Stimulated activated naive CD4-positive, alpha-beta T cell treated with Interleukin-2 at 50 U/mL for 16 hours (primary cell): Measurements from ENCODE around the gene USH2A.

Experiments used
- DNase-seq: peaks from one replicate; lab custom pipeline; 2025; lab: John Stamatoyannopoulos, UW

Gene USH2A

DNA sequence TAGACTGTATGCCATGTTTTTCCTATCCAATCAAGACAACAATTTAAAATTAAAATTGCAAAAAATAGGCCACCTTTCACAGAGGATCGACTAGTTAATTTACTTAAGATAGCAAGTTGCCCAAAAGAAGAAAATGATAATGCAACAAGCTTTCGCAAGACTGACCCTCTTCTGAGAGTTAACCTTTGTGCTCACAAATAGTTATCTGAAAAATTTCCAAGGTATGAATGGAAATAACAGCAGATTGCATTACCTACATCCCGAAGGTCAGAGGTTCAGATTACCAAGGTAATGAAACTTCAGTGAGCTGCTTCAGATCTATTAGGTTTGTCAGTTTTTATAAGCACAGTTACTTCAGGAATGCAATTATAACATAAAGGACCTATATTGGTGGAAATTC is 558.2 kb downstream of the USH2A start:
- no peak for DNase-seq

DNA sequence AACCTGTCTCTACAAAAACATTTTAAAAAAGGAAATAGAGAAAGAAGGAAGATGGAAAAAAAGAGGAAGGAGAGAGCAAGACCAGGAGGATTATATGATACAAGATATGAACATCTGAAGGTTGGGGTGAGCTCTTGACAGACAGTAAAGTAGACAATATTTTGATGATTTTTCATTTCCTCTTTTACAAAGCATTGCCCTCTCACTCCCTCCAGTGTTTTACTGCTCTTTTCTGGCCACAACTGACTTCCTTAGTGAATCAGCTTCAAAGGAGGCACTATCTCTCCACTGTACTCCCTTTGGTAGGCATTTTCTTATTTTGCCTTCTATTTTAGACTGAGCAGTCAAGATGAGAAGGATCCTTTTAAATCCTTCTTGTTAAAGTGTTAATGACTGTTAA is 559.5 kb downstream of the USH2A start:
- no peak for DNase-seq

DNA sequence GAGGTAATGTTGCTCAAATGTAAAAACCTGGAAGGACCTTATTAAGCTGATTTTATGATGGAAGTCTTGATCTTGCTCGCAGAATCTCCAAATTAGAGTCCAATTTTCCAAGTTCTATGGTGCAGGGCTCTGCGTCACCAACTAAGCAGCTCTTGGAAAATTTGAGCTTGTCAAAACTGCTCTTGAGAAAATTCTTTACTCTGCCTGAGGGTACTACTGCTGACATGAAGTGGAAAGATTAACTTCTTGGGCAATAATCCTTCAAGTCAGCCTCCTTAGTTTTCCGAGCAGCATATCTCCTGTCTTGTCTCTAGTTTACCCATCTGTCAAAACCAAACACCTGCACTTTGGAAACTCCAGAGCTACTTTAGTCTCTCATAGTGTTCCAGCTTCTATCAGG is 562.4 kb downstream of the USH2A start:
- DNase-seq, result no peak

DNA sequence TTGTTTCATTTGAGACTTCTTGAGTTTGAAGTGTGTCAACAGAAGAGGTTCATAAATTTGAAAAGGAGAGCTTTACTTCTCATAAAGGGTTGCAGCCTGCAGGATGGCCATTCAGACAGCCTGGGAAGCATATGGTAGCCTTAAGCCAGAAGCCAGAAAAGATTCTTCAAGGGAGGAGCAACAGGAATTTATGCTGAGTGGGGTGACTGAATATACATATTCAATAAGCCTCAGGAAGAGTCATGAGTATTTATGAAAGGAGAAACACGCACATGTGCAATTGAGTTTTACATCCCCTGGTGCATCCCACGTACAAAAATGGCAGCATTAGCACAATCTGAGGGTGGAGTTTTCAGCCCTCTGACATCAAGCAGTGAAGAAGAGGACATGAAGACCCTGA is 565.9 kb downstream of the USH2A start:
- DNase-seq, result no peak

DNA sequence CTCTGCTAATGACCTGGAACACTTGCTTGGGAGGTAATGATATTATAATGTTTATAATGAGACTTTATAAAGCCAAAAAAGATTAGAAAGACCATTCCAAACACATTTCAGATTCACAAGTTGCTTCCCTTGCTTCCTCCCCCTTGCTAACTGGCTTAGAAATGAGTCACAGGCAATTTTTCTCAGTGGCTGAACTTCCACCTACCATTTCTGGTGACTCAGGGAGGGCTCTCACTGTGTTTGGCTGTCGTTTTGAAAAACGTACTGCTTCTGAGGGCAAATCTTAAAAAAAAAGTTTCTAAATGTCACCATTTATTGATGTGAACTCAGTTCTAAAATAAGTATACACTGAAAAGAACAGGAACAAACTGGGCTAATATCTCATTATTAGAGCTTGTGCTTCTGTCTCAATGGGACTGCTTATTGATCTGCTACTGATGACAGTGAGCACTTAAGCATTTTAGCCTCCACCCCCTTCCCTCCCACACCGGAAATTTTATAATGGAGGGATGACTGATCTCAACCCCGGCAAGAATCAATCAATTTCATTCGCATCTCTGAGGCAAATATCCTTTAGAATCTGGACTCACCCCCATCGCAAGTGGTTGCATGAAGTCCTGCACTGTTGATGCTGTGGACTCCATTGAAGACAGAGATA is 577.9 kb downstream of the USH2A start:
- no peak for DNase-seq

DNA sequence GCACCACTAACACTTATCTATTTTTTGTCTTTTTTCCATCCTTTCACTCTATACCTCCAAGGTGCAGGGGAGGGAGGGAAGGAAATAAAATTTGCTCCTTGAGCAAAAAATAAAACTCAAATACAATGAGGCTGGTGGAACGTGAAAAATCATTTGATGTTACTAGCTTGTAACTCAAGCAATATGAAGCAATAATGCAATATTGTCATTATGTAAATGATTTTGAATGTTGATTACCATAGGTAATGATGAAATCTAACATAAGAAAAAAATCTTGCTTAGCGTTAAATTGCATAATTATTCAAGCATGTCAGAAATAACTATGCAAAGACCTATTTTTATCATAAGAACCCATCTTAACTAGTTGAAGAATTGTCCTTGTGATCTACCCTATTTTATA is 578.5 kb downstream of the USH2A start:
- DNase-seq, result no peak

DNA sequence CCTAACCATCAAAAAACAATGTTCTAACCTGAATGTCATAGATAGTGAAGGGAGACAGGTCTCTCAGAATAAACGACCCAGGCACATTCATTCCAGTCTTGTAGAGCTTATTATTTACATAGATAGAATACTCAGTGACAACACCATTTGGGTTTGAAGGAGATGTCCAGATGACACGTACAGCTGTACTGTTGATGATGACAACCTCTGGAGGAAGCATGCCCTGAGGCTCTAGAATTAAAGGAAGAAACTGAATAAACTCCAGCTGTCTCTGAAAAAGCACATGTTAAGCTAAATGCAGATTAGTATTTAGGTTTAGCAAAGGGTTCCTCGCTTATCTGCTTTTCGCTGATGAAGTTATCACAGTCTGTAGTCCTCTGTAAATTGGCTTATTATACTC is 579.0 kb downstream of the USH2A start:
- no peak for DNase-seq

DNA sequence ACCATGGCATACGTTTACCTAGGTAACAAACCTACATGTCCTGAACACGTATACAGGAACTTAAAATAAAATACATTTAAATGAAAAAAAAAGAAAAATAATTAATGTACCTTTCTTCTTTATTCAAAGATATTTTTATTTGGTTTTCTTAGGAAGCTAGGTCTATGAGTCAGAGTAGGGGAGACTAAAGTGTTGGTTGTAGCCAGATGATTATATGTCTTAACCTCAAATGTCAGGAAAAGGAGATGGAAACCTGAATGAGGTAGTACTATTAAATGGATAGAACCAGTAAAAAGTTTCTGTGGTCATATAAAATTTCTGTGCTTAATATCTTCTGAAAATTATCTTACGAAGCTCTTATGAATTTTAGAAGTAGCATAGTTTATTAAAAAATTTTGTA is 580.3 kb downstream of the USH2A start:
- no peak for DNase-seq

DNA sequence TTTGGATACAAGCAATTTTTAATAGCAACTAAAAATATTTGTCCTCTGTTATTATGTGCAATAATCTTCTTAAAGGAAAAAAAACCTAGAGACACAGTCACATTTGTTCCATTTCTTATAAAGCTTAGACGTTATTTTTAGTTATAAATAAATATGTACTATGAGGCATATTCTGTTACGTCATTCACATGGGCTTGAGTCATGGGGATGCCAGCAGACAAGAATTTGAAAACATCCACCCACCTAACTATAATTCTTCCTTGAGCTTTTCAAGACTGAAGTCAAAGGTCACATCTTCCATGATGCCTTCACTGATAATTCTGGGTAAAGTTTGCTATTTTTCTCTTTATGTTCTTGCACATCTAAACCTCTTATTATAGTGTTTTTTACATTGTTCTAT is 587.3 kb downstream of the USH2A start:
- no peak for DNase-seq

DNA sequence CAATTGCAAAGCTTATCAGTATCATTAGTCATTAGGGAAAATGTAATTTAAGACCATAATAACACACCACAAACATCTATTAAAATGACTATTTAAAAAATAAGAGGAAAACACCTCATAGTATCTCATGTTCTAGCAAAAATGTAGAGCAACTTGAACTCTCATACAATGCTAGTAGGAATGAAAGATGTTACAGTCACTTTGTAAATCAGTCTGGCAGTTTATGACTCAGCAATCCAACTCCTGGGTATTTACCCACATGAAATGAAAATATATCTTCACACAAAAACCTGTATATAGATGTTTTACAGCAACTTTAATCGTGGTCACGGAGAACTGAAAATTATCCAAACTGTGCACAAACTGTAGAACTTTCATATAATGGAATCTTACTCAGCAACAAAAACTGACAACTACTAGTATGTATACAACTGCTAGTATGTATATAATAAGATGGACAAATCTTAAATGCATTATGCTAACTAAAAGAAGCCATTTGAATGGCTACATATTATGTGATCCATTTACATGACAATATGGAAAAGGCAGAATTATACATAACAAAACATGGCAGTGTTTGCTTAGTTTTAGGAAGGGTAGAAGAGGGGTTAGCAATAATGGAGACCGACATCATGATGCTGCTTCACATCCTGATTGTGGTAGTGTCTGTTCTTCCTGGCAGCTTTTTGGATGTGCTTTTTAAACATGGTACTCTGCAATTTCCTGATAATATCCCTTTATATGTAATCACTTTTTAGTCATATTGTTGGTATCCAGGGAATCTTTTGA is 589.1 kb downstream of the USH2A start:
- DNase-seq, result no peak

DNA sequence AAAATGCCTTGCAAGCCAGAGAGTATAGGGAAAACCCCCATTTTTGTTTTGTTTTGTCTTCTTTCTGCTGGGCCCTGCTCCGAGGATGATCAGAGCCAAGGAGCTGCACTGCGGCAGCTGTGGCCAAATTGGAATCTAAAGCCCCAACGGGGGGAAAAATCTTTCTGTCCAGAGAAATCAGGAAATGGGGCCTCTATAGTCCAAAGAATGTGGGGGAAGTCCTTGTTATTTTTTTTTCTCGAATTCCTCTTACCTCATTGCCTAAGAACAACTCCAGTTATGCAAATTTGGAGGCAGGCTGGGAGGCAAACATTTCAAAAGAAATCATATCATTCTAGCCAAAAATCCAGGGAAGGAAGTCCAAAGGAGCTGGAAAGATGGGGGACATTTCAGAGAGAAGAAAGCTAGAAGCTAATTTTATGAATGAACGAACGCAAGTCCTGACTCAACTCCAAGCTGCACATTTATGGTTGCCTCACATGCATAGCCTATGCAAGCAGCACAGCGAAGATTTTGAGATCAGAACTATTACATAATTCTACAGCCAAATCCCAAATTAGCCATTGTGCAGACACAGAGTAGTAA is 592.9 kb downstream of the USH2A start:
- no peak for DNase-seq

DNA sequence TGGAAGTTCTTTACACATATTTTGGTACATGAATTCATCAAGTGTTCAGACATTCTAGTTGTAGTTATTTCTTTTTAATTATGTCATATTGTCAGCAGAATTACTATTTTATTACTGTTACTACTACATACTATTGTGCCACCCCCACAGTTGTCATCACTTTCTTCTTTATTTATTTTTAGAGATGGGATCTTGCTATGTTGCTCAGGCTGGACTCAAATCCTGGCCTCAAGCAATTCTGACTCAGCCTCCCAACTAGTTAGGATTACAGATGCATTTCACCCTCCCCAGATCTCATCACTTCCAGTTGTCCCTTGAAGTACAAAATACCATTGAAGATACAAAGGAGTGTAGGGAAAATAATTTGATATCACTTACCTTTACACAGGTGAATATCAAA is 598.2 kb downstream of the USH2A start:
- no peak for DNase-seq

DNA sequence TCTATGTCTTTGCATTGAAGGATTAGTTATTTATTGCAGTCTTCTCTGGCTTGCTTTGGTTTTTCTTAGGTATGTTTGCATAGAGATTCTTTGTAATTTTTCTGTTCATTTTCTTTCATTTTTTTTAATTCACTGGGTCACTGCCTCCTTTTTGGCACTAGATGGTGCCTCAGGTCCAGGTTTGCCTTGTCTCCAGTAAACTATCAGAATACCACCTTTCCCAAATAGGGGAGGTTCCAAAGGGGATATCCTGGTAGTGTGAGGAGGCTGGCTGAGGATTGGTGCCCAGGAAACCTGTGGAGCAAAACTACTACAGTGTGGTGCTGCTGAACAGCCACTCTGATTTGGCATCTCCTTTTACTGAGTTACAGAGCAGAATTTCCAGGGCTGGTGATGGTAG is 599.0 kb downstream of the USH2A start:
- DNase-seq, result no peak

DNA sequence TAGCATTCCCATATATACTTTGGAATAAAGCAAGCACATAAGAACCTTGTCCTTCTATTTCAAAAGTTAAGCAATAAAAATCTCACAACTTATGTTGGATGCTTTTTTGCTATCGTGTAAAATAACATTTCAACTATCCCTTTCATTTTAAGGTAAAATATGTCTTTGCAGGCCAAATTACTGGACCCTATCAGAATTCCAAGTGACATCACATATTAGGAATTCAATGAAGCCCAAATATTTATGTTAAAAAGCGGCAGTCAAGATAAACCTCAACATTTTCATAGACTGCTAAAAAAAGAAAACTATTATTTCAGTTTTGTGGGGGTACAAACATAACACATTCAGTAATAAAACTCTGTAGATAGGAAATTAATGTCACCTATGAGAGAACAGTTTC is 604.1 kb downstream of the USH2A start:
- DNase-seq, result no peak

DNA sequence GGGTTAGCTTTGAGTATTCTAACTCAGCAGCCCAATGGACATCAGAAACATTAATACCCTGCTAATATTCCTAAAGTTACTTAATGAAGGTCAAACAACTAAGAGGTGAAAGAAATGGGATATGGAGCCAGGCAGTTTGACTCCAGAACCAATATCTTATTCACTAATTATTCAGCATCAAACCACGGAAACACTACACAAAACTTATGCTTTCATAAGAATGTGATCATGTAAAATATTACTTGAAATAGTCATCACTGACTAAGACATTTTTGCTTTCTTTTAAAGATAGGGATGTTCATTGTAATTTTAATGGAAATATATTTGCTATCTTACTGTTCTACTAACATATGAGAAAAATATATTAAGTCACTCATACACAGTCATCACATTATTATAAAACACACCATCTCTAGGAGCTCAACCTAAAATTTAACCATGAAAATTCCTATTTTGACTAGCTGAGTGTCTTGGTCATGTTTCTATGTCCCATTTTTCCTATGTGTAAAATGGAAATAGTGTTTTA is 615.3 kb downstream of the USH2A start:
- DNase-seq, result no peak

DNA sequence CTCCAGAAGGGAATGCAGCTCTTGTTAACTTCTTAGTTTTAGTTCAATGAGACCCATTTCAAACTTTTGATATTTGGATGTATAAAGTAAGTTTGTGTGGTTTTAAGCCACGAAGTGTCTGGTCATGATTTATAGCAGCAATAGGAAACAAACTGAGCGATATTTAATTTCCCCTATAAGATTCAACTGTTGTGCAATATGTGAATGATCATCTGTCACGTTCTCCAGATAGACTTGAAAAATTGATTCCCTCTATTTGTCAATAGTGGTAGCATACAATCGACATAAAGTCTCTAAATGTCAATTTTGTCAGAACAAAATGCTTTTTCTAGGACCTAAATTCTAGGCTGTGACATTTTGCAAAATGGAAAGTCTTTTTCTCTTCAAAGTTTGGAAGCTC is 616.0 kb downstream of the USH2A start:
- DNase-seq, result no peak

DNA sequence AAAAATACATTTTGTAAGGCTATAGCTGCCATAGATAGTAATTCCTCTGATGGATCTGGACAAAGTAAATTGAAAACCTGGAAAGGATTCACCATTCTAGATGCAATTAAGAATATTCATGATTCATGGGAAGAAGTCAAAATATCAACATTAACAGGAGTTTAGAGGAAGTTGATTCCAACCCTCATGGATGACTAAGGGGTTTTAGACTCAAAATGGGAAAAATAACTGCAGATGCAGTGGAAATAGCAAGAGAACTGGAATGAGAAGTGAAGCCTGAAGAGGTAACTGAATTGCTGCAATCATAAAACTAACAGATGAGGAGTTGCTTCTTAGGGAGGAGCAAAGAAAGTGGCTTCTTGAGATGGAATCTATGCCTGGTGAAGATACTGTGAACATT is 625.4 kb downstream of the USH2A start:
- no peak for DNase-seq

DNA sequence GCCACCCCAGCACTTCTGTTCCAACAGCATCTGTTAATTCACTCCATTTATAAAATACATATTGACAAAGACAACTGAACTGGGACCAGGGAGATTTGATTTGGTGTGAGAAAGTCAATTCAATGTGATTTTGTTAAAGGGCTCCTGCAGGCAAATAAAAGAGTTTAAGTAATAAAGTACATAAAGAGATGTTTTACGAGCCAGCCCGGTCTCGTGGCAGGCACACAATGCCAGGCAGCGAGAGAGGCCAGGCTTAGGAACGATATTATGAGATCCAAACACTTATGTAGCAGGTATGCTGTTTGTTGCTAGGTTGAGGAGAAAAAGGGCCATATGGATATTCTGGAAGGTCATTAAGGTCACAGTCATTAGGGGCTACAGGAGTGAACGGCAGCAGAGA is 629.1 kb downstream of the USH2A start:
- DNase-seq, result no peak

DNA sequence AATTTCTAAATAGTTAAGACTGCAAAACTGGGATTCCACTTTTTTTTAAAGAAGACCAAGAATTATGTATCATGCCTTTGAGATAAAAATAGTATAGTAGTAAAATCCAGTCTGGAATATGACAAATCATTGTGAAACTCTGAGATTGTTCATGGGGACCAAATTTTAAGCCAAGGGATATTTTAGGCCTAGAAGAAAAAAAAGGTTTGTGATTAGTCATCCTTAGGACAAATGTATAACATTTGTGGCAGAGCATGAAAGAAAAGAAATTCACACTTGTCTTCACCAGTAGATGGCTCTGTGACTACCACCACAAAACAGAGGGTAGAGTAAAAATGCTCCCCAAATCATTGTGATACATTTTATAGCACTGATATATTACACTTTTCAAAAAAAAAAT is 630.1 kb downstream of the USH2A start:
- DNase-seq, result no peak

DNA sequence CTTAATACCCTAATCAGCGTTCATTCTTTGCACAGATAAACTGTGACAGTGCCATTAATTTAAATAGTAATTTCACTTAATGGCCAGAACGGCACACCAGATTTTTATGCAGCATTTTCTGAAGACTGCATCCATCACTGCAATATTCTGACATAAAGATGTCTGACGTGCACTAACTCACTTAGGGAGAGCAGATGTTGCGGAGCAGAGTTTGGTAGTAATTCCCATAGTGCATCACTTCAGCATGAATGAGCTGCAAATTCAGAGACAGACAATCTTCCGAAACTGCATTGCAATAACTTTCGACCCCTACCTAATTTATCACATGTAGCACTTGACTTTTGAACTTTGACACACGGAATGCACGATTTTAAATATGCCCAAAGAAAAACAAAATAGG is 630.8 kb downstream of the USH2A start:
- DNase-seq, result no peak

DNA sequence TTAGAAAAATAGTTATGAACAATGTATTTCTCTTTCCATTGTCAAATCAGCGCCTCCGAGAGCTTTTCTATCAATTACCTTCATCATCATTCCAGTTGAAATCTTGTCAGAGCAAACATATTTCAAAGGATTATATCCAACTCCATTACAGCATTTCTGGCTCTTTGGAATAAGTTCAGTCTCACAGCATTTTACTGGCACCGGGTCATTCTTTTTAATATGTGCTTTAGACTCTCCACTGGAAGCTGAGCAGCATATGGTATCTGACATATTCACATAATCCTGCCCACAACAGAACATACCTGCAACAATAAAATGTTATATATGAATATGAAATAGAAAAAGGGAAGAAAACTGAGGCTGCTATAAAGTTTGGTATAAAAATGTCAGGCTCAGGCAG is 633.3 kb downstream of the USH2A start:
- DNase-seq, result no peak

DNA sequence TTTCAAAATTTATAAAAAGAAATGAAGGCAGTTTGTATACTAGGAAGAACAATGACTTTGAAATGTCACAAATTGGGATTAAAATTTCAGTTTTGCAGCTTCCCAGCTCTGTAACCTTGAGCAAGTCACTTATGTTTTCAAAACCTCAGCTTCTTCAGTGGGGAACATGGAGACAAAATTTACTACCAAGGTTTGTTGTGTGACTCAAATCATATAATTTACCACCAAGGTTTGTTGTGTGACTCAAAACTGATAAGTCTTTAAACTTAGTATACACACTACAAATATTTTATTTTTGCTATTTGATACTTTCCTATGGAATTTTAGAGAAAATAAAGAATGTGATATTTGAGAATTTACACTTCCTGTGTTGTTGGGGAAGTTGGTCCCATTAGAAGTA is 636.3 kb downstream of the USH2A start:
- no peak for DNase-seq

DNA sequence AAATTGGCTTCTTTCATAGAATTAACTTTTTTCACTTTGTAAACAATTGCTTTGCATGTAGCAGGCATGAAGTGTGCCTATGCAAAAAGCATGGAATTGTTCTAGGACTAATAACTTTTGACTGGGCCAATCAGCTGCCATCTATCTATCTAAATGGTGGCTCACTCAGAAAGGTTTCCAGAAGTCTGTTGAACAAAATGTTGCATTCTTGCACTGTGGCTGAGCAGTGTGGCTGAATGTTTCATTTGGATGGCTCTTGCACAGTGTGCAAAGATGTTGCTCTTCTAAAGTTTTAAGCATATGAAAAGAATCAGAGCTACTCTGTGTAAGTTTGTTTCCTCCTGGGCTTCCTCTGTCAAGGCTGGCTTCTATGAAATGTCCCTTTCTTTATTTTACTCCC is 642.6 kb downstream of the USH2A start:
- no peak for DNase-seq
